IMR-90 (cell line): ENCODE measurements around the gene PCED1B. TPM values are rescaled to one million over a fixed set of nuclear protein-coding genes. Genes with fewer than 3 reads are reported as not detected.
A peak's percentile ranks its signal among the peaks of the same experiment; 100 is the strongest.

Experiments used
- ATAC-seq: fragments of 200-7000 bp; cut with Tn5 transposase; 2 replicates; pipeline ENCODE4 v1.9.1; 2020; ENCODE audit warnings: low read depth, mild to moderate bottlenecking, moderate library complexity
- BruUV-seq: library from RNA; stranded (reverse); fragments of 400-500 nt; replicated peaks from 2 replicates; lab custom pipeline; 2021; lab: Mats Ljungman, UMichigan
- CTCF ChIA-PET: fragments of 300-600 bp; formaldehyde crosslinking; extraction: SDS; loops from one replicate; lab custom pipeline; 2021; ENCODE audit warnings: antibody characterized with exemption; lab: Yijun Ruan, JAX
- POLR2A ChIA-PET: fragments of 300-600 bp; sonication (Branson Sonifier 250); formaldehyde crosslinking; loops from one replicate; lab custom pipeline; 2022; ENCODE audit warnings: antibody characterized with exemption; ENCODE audit not compliant: unreplicated experiment; lab: Charles Lee
- DNase-seq: peaks from one replicate; pipeline ENCODE4 v3.0.0; 2013
- H2AFZ ChIP-seq: replicated peaks from 2 replicates; pipeline ENCODE3; 2013; ENCODE audit warnings: low read length, mild to moderate bottlenecking; ENCODE audit not compliant: poor library complexity
- H2AK5ac ChIP-seq: 2 replicates; pipeline ENCODE4 v1.6.1; 2013; ENCODE audit warnings: low read depth, low read length, inconsistent platforms
- H2AK9ac ChIP-seq: replicated peaks from 2 replicates; pipeline ENCODE3; 2013; ENCODE audit warnings: mild to moderate bottlenecking, low read depth, low read length, moderate library complexity; ENCODE audit not compliant: poor library complexity
- H2BK120ac ChIP-seq: 2 replicates; pipeline ENCODE4 v1.6.1; 2013; ENCODE audit warnings: low read depth, low read length, inconsistent platforms
- H2BK15ac ChIP-seq: 3 replicates; pipeline ENCODE4 v1.6.1; 2013; ENCODE audit warnings: low read depth, low read length, inconsistent platforms
- H2BK20ac ChIP-seq: 2 replicates; pipeline ENCODE4 v1.6.1; 2013; ENCODE audit warnings: low read depth, mild to moderate bottlenecking, inconsistent platforms, low read length, moderate library complexity
- H2BK5ac ChIP-seq: 2 replicates; pipeline ENCODE4 v1.6.1; 2013; ENCODE audit warnings: mild to moderate bottlenecking, low read depth, low read length, inconsistent platforms; ENCODE audit not compliant: poor library complexity, severe bottlenecking
- H3K14ac ChIP-seq: replicated peaks from 2 replicates; pipeline ENCODE4 v1.6.1; 2013; ENCODE audit warnings: low read depth, low read length, inconsistent platforms
- H3K18ac ChIP-seq: 2 replicates; pipeline ENCODE4 v1.6.1; 2013; ENCODE audit warnings: low read depth, low read length, control low read depth
- H3K23ac ChIP-seq: 2 replicates; pipeline ENCODE4 v1.6.1; 2013; ENCODE audit warnings: low read depth, low read length, inconsistent platforms
- H3K27ac ChIP-seq: 2 replicates; pipeline ENCODE4 v1.5.1; 2013; ENCODE audit warnings: mild to moderate bottlenecking, control low read depth, low read length; ENCODE audit not compliant: insufficient read depth
- H3K27me3 ChIP-seq: 2 replicates; pipeline ENCODE4 v1.6.1; 2013; ENCODE audit warnings: low read length; ENCODE audit not compliant: control insufficient read depth, insufficient read depth
- H3K36me3 ChIP-seq: 2 replicates; pipeline ENCODE4 v1.6.1; 2013; ENCODE audit warnings: low read length, mixed read lengths; ENCODE audit not compliant: control insufficient read depth, insufficient read depth
- H3K4ac ChIP-seq: 2 replicates; pipeline ENCODE4 v1.6.1; 2013; ENCODE audit warnings: low read depth, low read length, inconsistent platforms
- H3K4me1 ChIP-seq: 2 replicates; pipeline ENCODE4 v1.6.1; 2013; ENCODE audit warnings: low read length, mixed read lengths; ENCODE audit not compliant: control insufficient read depth, insufficient read depth
- H3K4me2 ChIP-seq: 2 replicates; pipeline ENCODE4 v1.6.1; 2013; ENCODE audit warnings: low read depth, mild to moderate bottlenecking, control low read depth, low read length, moderate library complexity
- H3K4me3 ChIP-seq: 2 replicates; pipeline ENCODE4 v1.5.1; 2013; ENCODE audit warnings: low read depth, mild to moderate bottlenecking, control low read depth, low read length, moderate library complexity; ENCODE audit not compliant: insufficient read depth
- H3K56ac ChIP-seq: 2 replicates; pipeline ENCODE4 v1.6.1; 2013; ENCODE audit warnings: low read length, inconsistent platforms; ENCODE audit not compliant: insufficient read depth; ENCODE audit errors: extremely low read depth
- H3K79me1 ChIP-seq, 2 experiments: 2 replicates each; pipeline ENCODE4 v1.6.1; 2013; ENCODE audit warnings: low read length in 2 of 2, inconsistent platforms in 1 of 2, low read depth in 1 of 2
- H3K9ac ChIP-seq: 2 replicates; pipeline ENCODE4 v1.6.1; 2013; ENCODE audit warnings: low read depth, low read length, control low read depth
- H3K9me1 ChIP-seq: 2 replicates; pipeline ENCODE4 v1.6.1; 2013; ENCODE audit warnings: low read length, inconsistent platforms; ENCODE audit not compliant: insufficient read depth
- H3K9me3 ChIP-seq: 2 replicates; pipeline ENCODE4 v1.6.1; 2013; ENCODE audit warnings: low read length; ENCODE audit not compliant: control insufficient read depth, insufficient read depth
- H4K20me1 ChIP-seq: 2 replicates; pipeline ENCODE4 v1.6.1; 2013; ENCODE audit warnings: low read length, inconsistent platforms; ENCODE audit not compliant: insufficient read depth
- H4K5ac ChIP-seq: 2 replicates; pipeline ENCODE4 v1.6.1; 2013; ENCODE audit warnings: mild to moderate bottlenecking, low read depth, low read length, control low read depth
- H4K8ac ChIP-seq, 2 experiments: 2 replicates each; pipeline ENCODE4 v1.6.1; 2013; ENCODE audit warnings: low read depth in 2 of 2, low read length in 2 of 2, control low read depth in 1 of 2, inconsistent platforms in 1 of 2
- H4K91ac ChIP-seq: 2 replicates; pipeline ENCODE4 v1.6.1; 2013; ENCODE audit warnings: low read depth, low read length, inconsistent platforms; ENCODE audit not compliant: insufficient read depth
- MAFK ChIP-seq: IDR thresholded peaks from 2 replicates; pipeline ENCODE4 v1.6.1; 2012; ENCODE audit warnings: low read depth, low read length, improper control_type of control experiment
- MAZ ChIP-seq: IDR thresholded peaks from 2 replicates; pipeline ENCODE4 v1.6.1; 2012; ENCODE audit warnings: low read depth, mild to moderate bottlenecking, low read length, improper control_type of control experiment, moderate library complexity, borderline replicate concordance
- NFE2L2 ChIP-seq: fragments of 150-350 bp; IDR thresholded peaks from 2 replicates; pipeline ENCODE4 v1.6.1; 2016; ENCODE audit warnings: low read depth, mild to moderate bottlenecking, low read length
- USF2 ChIP-seq: fragments of 150-350 bp; IDR thresholded peaks from 2 replicates; pipeline ENCODE4 v1.6.1; 2017; ENCODE audit warnings: mild to moderate bottlenecking, antibody characterized with exemption, low read length, low read depth
- WGBS, 2 experiments: methylation state at CpG; one replicate each; pipeline versions ENCODE4 v1.1.5 to v1.1.7; 2013; ENCODE audit warnings: missing lambda C conversion rate in 2 of 2; ENCODE audit not compliant: insufficient read length in 1 of 2; ENCODE audit errors: extremely low coverage in 2 of 2; 5-methylcytosine and 5-hydroxymethylcytosine counted together
- dilution Hi-C: fragments of 300-500 bp; cut with HindIII; formaldehyde crosslinking; loops from one replicate; pipeline ENCODE4 v1.14.3; 2018; ENCODE audit warnings: low sequenced_read_pairs; ENCODE audit not compliant: unreplicated experiment
- in situ Hi-C: fragments of 300-500 bp; cut with MboI; formaldehyde crosslinking; loops from 3 replicates; pipeline ENCODE4 v1.14.3; 2019; ENCODE audit warnings: low sequenced_read_pairs, inconsistent platforms, mixed read lengths
- intact Hi-C: fragments of 100-400 bp; cut with micrococcal nuclease; formaldehyde crosslinking; loops from 2 replicates; pipeline ENCODE4 v1.10.0; 2022
- polyA plus RNA-seq, 3 experiments: library from polyadenylated mRNA; depleted of rRNA; stranded (reverse); fragments of >200 nt; gene quantifications; 2 replicates each; pipeline ENCODE4 v1.2.3, GENCODE V29; 2012; ENCODE audit warnings: low replicate concordance in 1 of 3
- total RNA-seq: library from RNA; depleted of rRNA; stranded (reverse); fragments of >200 nt; gene quantifications from 2 replicates; pipeline ENCODE4 v1.2.3, GENCODE V29; 2012

Gene PCED1B
- total and polyA plus RNA-seq, 2 of the 4 experiments (the other 2 are of a cell fraction), result 0.36 to 2.6 TPM

- Histone ChIP-seq H3K14ac (peak overlapping the region; percentile 75; the same call in 1 of the 2 replicates), H3K27me3 (no peaks in the 10 kb centered on the region), H4K5ac (no peak overlapping the region), H3K9me1 (0 out of 2 replicates have a peak, but pooled peaks cover 6% of the 10 kb centered on the region), H3K23ac (no peak overlapping the region), H4K91ac (no peak overlapping the region), H3K56ac (no peak overlapping the region), H3K36me3 (no peaks in the 10 kb centered on the region), H2AK5ac (0 out of 2 replicates have a peak overlapping the region, but pooled peaks have one; percentile 21), H2BK120ac (no peak overlapping the region), H3K27ac (no peak overlapping the region), H2BK20ac (no peak overlapping the region), H4K8ac (no peak overlapping the region), H2BK15ac (no peak overlapping the region), H3K9ac (no peak overlapping the region), H3K9me3 (peaks cover 5% of the 10 kb centered on the region), H3K4ac (no peak overlapping the region), H3K4me2 (no peak overlapping the region), H4K20me1 (no peaks in the 10 kb centered on the region), H3K18ac (no peak overlapping the region), H2AK9ac (no peak overlapping the region), H3K4me1 (peaks cover 5% of the 10 kb centered on the region; the same call in 1 of the 2 replicates), H3K4me3 (no peak overlapping the region), H2AFZ (no peak overlapping the region), H2BK5ac (peak overlapping the region; percentile 45), H3K79me1 (no peaks in the 10 kb centered on the region)
- BruUV-seq, result no TSS peak
- WGBS, 2 experiments, result no CpG with 5 or more reads among the region's 2 CpGs
- dilution Hi-C loops (no loop called here), intact Hi-C loops (loop anchor here (5.0 kb wide), 1 partner anchor 1527 kb away; no protein-coding TSS in a partner anchor), in situ Hi-C loops (no loop called here)
- DNase-seq (no peak), ATAC-seq (no peak)
- ChIA-PET CTCF (no interaction called here), POLR2A (interaction anchor here (1.0 kb wide), 1 partner anchor 43 kb away, joined by 5 read pairs; no protein-coding TSS in a partner anchor)
- TF ChIP-seq MAZ (no peak), MAFK (no peak), NFE2L2 (no peak), USF2 (no peak)
These were observed 59.7 kb downstream of the PCED1B start for GRCh38 chr12:47139000-47139681.
